HCT116 (cell line): Measurements from ENCODE around the gene MRPS27. TPM values are rescaled to one million over a fixed set of nuclear protein-coding genes. Genes with fewer than 3 reads are reported as not detected.

ENCODE experiments used
- ATAC-seq: fragments of 200-7000 bp; cut with Tn5 transposase; 2 replicates; pipeline ENCODE4 v1.9.1; 2020; ENCODE audit warnings: mild to moderate bottlenecking, moderate library complexity
- BruUV-seq: library from RNA; stranded (reverse); fragments of 400-500 nt; replicated peaks from 2 replicates; lab custom pipeline; 2021; lab: Mats Ljungman, UMichigan
- CTCF ChIA-PET: fragments of 300-600 bp; sonication (Branson Sonifier 250); formaldehyde crosslinking; loops from one replicate; lab custom pipeline; 2021; ENCODE audit warnings: antibody characterized with exemption; lab: Charles Lee
- POLR2A ChIA-PET: fragments of 300-600, 350-600 bp; sonication (Branson Sonifier 250); formaldehyde crosslinking; loops from one replicate; lab custom pipeline; 2021; ENCODE audit warnings: antibody characterized with exemption; lab: Charles Lee
- RAD21 ChIA-PET, 2 experiments: fragments of 300-600 bp; sonication (Branson Sonifier 250); formaldehyde crosslinking; loops; one replicate each; lab custom pipeline; 2023; ENCODE audit warnings: low total read pairs in 2 of 2; ENCODE audit not compliant: uncharacterized antibody in 2 of 2, unreplicated experiment in 2 of 2, low non-redundant PET in 1 of 2; lab: Charles Lee
- DNase-seq: peaks from one replicate; pipeline ENCODE4 v3.0.0-alpha.2; 2010; ENCODE audit warnings: low read depth, low spot score
- H2AFZ ChIP-seq: fragments of 200-600 bp; shearing (Covaris generic), sonication (generic); 2 replicates; pipeline ENCODE4 v1.6.1; 2017; ENCODE audit warnings: low read depth, mixed run types, mixed read lengths, antibody characterized with exemption, low read length; ENCODE audit not compliant: poor library complexity, severe bottlenecking
- H3K27ac ChIP-seq: 2 replicates; pipeline ENCODE4 v1.5.1; 2012; ENCODE audit warnings: low read depth, low read length
- H3K27me3 ChIP-seq: fragments of 200-600 bp; sonication (generic); 2 replicates; pipeline ENCODE4 v1.6.1; 2016; ENCODE audit warnings: mixed run types, low read length, mixed read lengths; ENCODE audit not compliant: insufficient read depth
- H3K36me3 ChIP-seq, 2 experiments: fragments of 200-500 bp in 1 of 2; fragments of 200-600 bp in 1 of 2; sonication (Bioruptor generic) in 1 of 2; sonication (generic) in 1 of 2; 2 replicates each; pipeline versions ENCODE4 v1.5.1 to v1.6.1; 2014 to 2016; ENCODE audit warnings: low read length in 2 of 2, inconsistent platforms in 1 of 2, mixed read lengths in 1 of 2, mixed run types in 1 of 2; ENCODE audit not compliant: insufficient read depth in 2 of 2, control insufficient read depth in 1 of 2
- H3K4me1 ChIP-seq, 2 experiments: fragments of 200-600 bp in 1 of 2; sonication (generic) in 1 of 2; 2 replicates each; pipeline versions ENCODE4 v1.5.1 to v1.6.1; 2012 to 2017; ENCODE audit warnings: low read length in 2 of 2, inconsistent platforms in 1 of 2, mild to moderate bottlenecking in 1 of 2, mixed read lengths in 1 of 2, mixed run types in 1 of 2, moderate library complexity in 1 of 2; ENCODE audit not compliant: insufficient read depth in 2 of 2, control insufficient read depth in 1 of 2
- H3K4me2 ChIP-seq: fragments of 200-600 bp; sonication (generic); 2 replicates; pipeline ENCODE4 v1.6.1; 2017; ENCODE audit warnings: mixed run types, low read length, mixed read lengths
- H3K4me3 ChIP-seq, 2 experiments: fragments of 200-600 bp in 1 of 2; sonication (generic) in 1 of 2; replicated peaks in 1 of 2; 2 replicates each; pipeline ENCODE4 v1.5.1; 2011 to 2016; ENCODE audit warnings: low read length in 2 of 2, control low read depth in 1 of 2, low read depth in 1 of 2, mild to moderate bottlenecking in 1 of 2, mixed read lengths in 1 of 2, mixed run types in 1 of 2
- H3K79me2 ChIP-seq: fragments of 200-600 bp; sonication (generic); 2 replicates; pipeline ENCODE4 v1.6.1; 2017; ENCODE audit warnings: mild to moderate bottlenecking, mixed run types, low read length, moderate library complexity, mixed read lengths; ENCODE audit not compliant: insufficient read depth
- H3K9ac ChIP-seq: fragments of 200-600 bp; sonication (generic); 2 replicates; pipeline ENCODE4 v1.6.1; 2016; ENCODE audit warnings: low read length, mixed read lengths
- H3K9me2 ChIP-seq: fragments of 200-600 bp; sonication (generic), shearing (Covaris generic); 2 replicates; pipeline ENCODE4 v1.6.1; 2017; ENCODE audit warnings: mixed run types, mild to moderate bottlenecking, moderate library complexity; ENCODE audit not compliant: insufficient read depth
- H3K9me3 ChIP-seq, 2 experiments: fragments of 200-500 bp in 1 of 2; fragments of 200-600 bp in 1 of 2; sonication (Bioruptor generic) in 1 of 2; sonication (generic) in 1 of 2; 2 replicates each; pipeline ENCODE4 v1.6.1; 2014 to 2017; ENCODE audit warnings: low read length in 2 of 2, mixed read lengths in 2 of 2, inconsistent platforms in 1 of 2, low read depth in 1 of 2, mild to moderate bottlenecking in 1 of 2, mixed run types in 1 of 2, moderate library complexity in 1 of 2; ENCODE audit not compliant: control insufficient read depth in 1 of 2, insufficient read depth in 1 of 2
- H4K20me1 ChIP-seq: fragments of 200-600 bp; sonication (generic), shearing (Covaris generic); 2 replicates; pipeline ENCODE4 v1.6.1; 2017; ENCODE audit warnings: mixed run types, mild to moderate bottlenecking, moderate library complexity; ENCODE audit not compliant: insufficient read depth
- ATF3 ChIP-seq: IDR thresholded peaks from 2 replicates; pipeline ENCODE4 v1.6.1; 2012
- CEBPB ChIP-seq: IDR thresholded peaks from 2 replicates; pipeline ENCODE4 v1.6.1; 2012; ENCODE audit warnings: low read depth
- EGR1 ChIP-seq: IDR thresholded peaks from 2 replicates; pipeline ENCODE4 v1.6.1; 2012; ENCODE audit warnings: low read depth
- ELF1 ChIP-seq: IDR thresholded peaks from 2 replicates; pipeline ENCODE4 v1.6.1; 2012; ENCODE audit warnings: low read depth, borderline replicate concordance
- EZH2 ChIP-seq: fragments of 200-600 bp; sonication (generic); IDR thresholded peaks from 2 replicates; pipeline ENCODE4 v1.6.1; 2017; ENCODE audit warnings: antibody characterized with exemption, mixed run types
- EZH2phosphoT487 ChIP-seq: fragments of 200-600 bp; IDR thresholded peaks from 2 replicates; pipeline ENCODE4 v1.6.1; 2018; ENCODE audit warnings: antibody characterized with exemption, borderline replicate concordance
- FOSL1 ChIP-seq: IDR thresholded peaks from 2 replicates; pipeline ENCODE4 v1.6.1; 2012; ENCODE audit warnings: low read depth
- JUND ChIP-seq: IDR thresholded peaks from 2 replicates; pipeline ENCODE4 v1.6.1; 2012
- MAX ChIP-seq: IDR thresholded peaks from 2 replicates; pipeline ENCODE4 v1.6.1; 2012
- POLR2A ChIP-seq: IDR thresholded peaks from 2 replicates; pipeline ENCODE4 v1.7.0; 2011; ENCODE audit warnings: borderline replicate concordance; ENCODE audit not compliant: insufficient read depth, insufficient read length; ENCODE audit errors: extremely low read depth
- POLR2AphosphoS5 ChIP-seq: IDR thresholded peaks from 2 replicates; pipeline ENCODE4 v1.6.1; 2011; ENCODE audit warnings: mild to moderate bottlenecking, low read depth, low read length, moderate library complexity
- RAD21 ChIP-seq: IDR thresholded peaks from 2 replicates; pipeline ENCODE4 v1.6.1; 2012; ENCODE audit warnings: low read depth, mild to moderate bottlenecking
- SP1 ChIP-seq: IDR thresholded peaks from 2 replicates; pipeline ENCODE4 v1.6.1; 2012; ENCODE audit warnings: low read depth
- SRF ChIP-seq: IDR thresholded peaks from 2 replicates; pipeline ENCODE4 v1.6.1; 2012; ENCODE audit warnings: low read depth
- YY1 ChIP-seq: IDR thresholded peaks from 2 replicates; pipeline ENCODE4 v1.6.1; 2011; ENCODE audit warnings: low read length, low read depth, moderate library complexity, mild to moderate bottlenecking; ENCODE audit not compliant: insufficient replicate concordance; ENCODE audit errors: extremely low read depth
- ZFX ChIP-seq: fragments of 450-650 bp; IDR thresholded peaks from 2 replicates; pipeline ENCODE4 v1.6.1; 2017
- ZNF274 ChIP-seq: fragments of 200-500 bp; sonication (Bioruptor generic); IDR thresholded peaks from 2 replicates; pipeline ENCODE4 v1.6.1; 2014; ENCODE audit warnings: mild to moderate bottlenecking, low read depth, low read length, inconsistent platforms
- intact Hi-C: fragments of 100-400 bp; cut with micrococcal nuclease; formaldehyde crosslinking; loops from 2 replicates; pipeline ENCODE4 v1.10.0; 2022
- total RNA-seq: library from RNA; stranded (reverse); gene quantifications from one replicate; pipeline ENCODE4 v1.2.1, GENCODE V29; 2021; ENCODE audit not compliant: unreplicated experiment
- TF ChIP-seq, protein P1 (sequence below): IDR thresholded peaks from 2 replicates; pipeline ENCODE4 v1.6.1; 2012; ENCODE audit warnings: low read depth
- TF ChIP-seq, protein P2 (sequence below), 3 experiments: fragments of 200-600 bp in 1 of 3; sonication (generic) in 1 of 3; IDR thresholded peaks in 2 of 3; conservative IDR thresholded peaks in 1 of 3; 2 replicates each; pipeline ENCODE4 v1.5.1; 2012 to 2017; ENCODE audit warnings: low read depth in 2 of 3, low read length in 2 of 3, antibody characterized with exemption in 1 of 3, borderline replicate concordance in 1 of 3, control low read depth in 1 of 3, mild to moderate bottlenecking in 1 of 3, mixed read lengths in 1 of 3, mixed run types in 1 of 3, moderate library complexity in 1 of 3; ENCODE audit not compliant: insufficient read depth in 1 of 3

The MRPS27 gene
- total RNA-seq, 1 experiment from 2014 or later, result 113 TPM

GRCh38 chr5:72281430-72281763, 38.6 kb downstream of the MRPS27 start:
- no peak for ATAC-seq
- no peak overlapping the region for H2AFZ ChIP-seq
- H3K4me2 ChIP-seq, result no peak overlapping the region
- H4K20me1 ChIP-seq, result 0 out of 2 replicates have a peak, but pooled peaks cover 3% of the 10 kb centered on the region
- RAD21 ChIA-PET, result no interaction called here
- BruUV-seq, result no TSS peak
- CTCF ChIA-PET, result interaction anchor here (1.3 kb wide), 1 partner anchor 9 kb away, joined by 3 read pairs; no protein-coding TSS in a partner anchor
- H3K27me3 ChIP-seq, result no peaks in the 10 kb centered on the region
- H3K36me3 ChIP-seq, result peaks cover 0 to 27% of the 10 kb centered on the region in 2 experiments; a peak in 2 of 4 replicates
- POLR2A ChIA-PET, result interaction anchor here (1.8 to 1.9 kb wide), 2 partner anchors 27 to 38 kb away, joined by 4 to 9 read pairs; partner anchors contain the start of genes MRPS27 and PTCD2
- TF ChIP-seq MAX (no peak), SRF (no peak), RAD21 (no peak), EZH2 (no peak), POLR2A (no peak), CEBPB (no peak), ZNF274 (no peak), SP1 (no peak), ELF1 (no peak), ATF3 (no peak), EZH2phosphoT487 (no peak), ZFX (no peak), JUND (no peak), FOSL1 (no peak), EGR1 (no peak), YY1 (no peak), POLR2AphosphoS5 (no peak)
- TF ChIP-seq, protein P1, sequence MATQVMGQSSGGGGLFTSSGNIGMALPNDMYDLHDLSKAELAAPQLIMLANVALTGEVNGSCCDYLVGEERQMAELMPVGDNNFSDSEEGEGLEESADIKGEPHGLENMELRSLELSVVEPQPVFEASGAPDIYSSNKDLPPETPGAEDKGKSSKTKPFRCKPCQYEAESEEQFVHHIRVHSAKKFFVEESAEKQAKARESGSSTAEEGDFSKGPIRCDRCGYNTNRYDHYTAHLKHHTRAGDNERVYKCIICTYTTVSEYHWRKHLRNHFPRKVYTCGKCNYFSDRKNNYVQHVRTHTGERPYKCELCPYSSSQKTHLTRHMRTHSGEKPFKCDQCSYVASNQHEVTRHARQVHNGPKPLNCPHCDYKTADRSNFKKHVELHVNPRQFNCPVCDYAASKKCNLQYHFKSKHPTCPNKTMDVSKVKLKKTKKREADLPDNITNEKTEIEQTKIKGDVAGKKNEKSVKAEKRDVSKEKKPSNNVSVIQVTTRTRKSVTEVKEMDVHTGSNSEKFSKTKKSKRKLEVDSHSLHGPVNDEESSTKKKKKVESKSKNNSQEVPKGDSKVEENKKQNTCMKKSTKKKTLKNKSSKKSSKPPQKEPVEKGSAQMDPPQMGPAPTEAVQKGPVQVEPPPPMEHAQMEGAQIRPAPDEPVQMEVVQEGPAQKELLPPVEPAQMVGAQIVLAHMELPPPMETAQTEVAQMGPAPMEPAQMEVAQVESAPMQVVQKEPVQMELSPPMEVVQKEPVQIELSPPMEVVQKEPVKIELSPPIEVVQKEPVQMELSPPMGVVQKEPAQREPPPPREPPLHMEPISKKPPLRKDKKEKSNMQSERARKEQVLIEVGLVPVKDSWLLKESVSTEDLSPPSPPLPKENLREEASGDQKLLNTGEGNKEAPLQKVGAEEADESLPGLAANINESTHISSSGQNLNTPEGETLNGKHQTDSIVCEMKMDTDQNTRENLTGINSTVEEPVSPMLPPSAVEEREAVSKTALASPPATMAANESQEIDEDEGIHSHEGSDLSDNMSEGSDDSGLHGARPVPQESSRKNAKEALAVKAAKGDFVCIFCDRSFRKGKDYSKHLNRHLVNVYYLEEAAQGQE, result no peak
- TF ChIP-seq, protein P2, sequence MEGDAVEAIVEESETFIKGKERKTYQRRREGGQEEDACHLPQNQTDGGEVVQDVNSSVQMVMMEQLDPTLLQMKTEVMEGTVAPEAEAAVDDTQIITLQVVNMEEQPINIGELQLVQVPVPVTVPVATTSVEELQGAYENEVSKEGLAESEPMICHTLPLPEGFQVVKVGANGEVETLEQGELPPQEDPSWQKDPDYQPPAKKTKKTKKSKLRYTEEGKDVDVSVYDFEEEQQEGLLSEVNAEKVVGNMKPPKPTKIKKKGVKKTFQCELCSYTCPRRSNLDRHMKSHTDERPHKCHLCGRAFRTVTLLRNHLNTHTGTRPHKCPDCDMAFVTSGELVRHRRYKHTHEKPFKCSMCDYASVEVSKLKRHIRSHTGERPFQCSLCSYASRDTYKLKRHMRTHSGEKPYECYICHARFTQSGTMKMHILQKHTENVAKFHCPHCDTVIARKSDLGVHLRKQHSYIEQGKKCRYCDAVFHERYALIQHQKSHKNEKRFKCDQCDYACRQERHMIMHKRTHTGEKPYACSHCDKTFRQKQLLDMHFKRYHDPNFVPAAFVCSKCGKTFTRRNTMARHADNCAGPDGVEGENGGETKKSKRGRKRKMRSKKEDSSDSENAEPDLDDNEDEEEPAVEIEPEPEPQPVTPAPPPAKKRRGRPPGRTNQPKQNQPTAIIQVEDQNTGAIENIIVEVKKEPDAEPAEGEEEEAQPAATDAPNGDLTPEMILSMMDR (IDR thresholded peaks at IDR 0.05 in 2 of 3, conservative IDR thresholded peaks at IDR 0.05 in 1 of 3; ENCODE audit: borderline replicate concordance in 1 of 3, insufficient read depth in 1 of 3, low read depth in 2 of 3, low read length in 2 of 3), result no peak
- TF ChIP-seq, all 23 proteins: peak for 0
- no peak for DNase-seq
- Histone ChIP-seq H3K9ac (no peak overlapping the region), H3K4me1 (peaks cover 0 to 5% of the 10 kb centered on the region in 2 experiments; a peak in 1 of 4 replicates), H3K4me3 (no peak overlapping the region), H3K27ac (no peak overlapping the region), H3K79me2 (peaks cover 37% of the 10 kb centered on the region), H3K9me2 (no peaks in the 10 kb centered on the region), H3K9me3 (no peaks in the 10 kb centered on the region)
- intact Hi-C loops, result no loop called here
